ENCODE data around the gene CEMIP2.

GRCh38 chr9:71752928-71753327 lies 15.4 kb downstream of the CEMIP2 start:
- TF ChIP-seq POLR2A (IDR thresholded peaks at IDR 0.05; ENCODE audit: low read length) (no peak), GATA1 (IDR thresholded peaks at IDR 0.05; ENCODE audit: low read depth, low read length) (no peak)

All from erythroblast (primary cell).